GM23338 (cell line): ENCODE data around the gene CDKL4. TPM values are rescaled to one million over a fixed set of nuclear protein-coding genes. Genes with fewer than 3 reads are reported as not detected.
A peak's percentile ranks its signal among the peaks of the same experiment; 100 is the strongest.

Experiments
- ATAC-seq: fragments of 200-7000 bp; cut with Tn5 transposase; 3 replicates; pipeline ENCODE4 v1.9.1; 2020
- DNase-seq: peaks from one replicate; pipeline ENCODE4 v3.0.0-alpha.2; 2015; ENCODE audit warnings: low spot score
- H2AFZ ChIP-seq: fragments of 200-600 bp; sonication (generic); 2 replicates; pipeline ENCODE4 v1.8.0; 2016; ENCODE audit warnings: antibody characterized with exemption, mild to moderate bottlenecking, moderate library complexity
- H3F3A ChIP-seq: fragments of 200-600 bp; sonication (generic); replicated peaks from 2 replicates; pipeline ENCODE4 v1.8.0; 2017; ENCODE audit warnings: antibody characterized with exemption, mixed run types, low read depth
- H3K27ac ChIP-seq: fragments of 200-600 bp; sonication (generic); 2 replicates; pipeline ENCODE4 v1.6.1; 2016; ENCODE audit warnings: low read depth
- H3K27me3 ChIP-seq: fragments of 200-600 bp; sonication (generic); 2 replicates; pipeline ENCODE4 v1.8.0; 2016; ENCODE audit warnings: mild to moderate bottlenecking, mixed run types, moderate library complexity; ENCODE audit not compliant: insufficient read depth
- H3K36me3 ChIP-seq: fragments of 200-600 bp; sonication (generic); 2 replicates; pipeline ENCODE4 v1.8.0; 2016; ENCODE audit warnings: mild to moderate bottlenecking; ENCODE audit not compliant: insufficient read depth
- H3K4me1 ChIP-seq: fragments of 200-600 bp; sonication (generic); 2 replicates; pipeline ENCODE4 v1.8.0; 2016; ENCODE audit warnings: mild to moderate bottlenecking, moderate library complexity; ENCODE audit not compliant: insufficient read depth
- H3K4me2 ChIP-seq: fragments of 200-600 bp; sonication (generic); 2 replicates; pipeline ENCODE4 v1.7.1; 2017; ENCODE audit warnings: mixed run types
- H3K4me3 ChIP-seq: fragments of 200-600 bp; sonication (generic); 2 replicates; pipeline ENCODE4 v1.6.1; 2016; ENCODE audit warnings: mixed run types
- H3K79me2 ChIP-seq: fragments of 200-600 bp; sonication (generic); replicated peaks from 2 replicates; pipeline ENCODE4 v1.8.0; 2017; ENCODE audit warnings: mild to moderate bottlenecking; ENCODE audit not compliant: insufficient read depth
- H3K9me2 ChIP-seq: fragments of 200-600 bp; sonication (generic); 2 replicates; pipeline ENCODE4 v1.8.0; 2017; ENCODE audit not compliant: insufficient read depth
- H4K20me1 ChIP-seq: fragments of 200-600 bp; sonication (generic); replicated peaks from 2 replicates; pipeline ENCODE4 v1.8.0; 2017; ENCODE audit warnings: mild to moderate bottlenecking; ENCODE audit not compliant: insufficient read depth
- H3K27ac Mint-ChIP-seq: 2 replicates; pipeline ENCODE4 v1.8.0; 2020; ENCODE audit warnings: inconsistent platforms, mild to moderate bottlenecking, moderate library complexity, mixed read lengths
- H3K27me3 Mint-ChIP-seq: 3 replicates; pipeline ENCODE4 v1.8.0; 2022; ENCODE audit warnings: low read depth, mild to moderate bottlenecking, moderate library complexity, mixed read lengths, inconsistent platforms; ENCODE audit not compliant: insufficient read depth, poor library complexity
- H3K36me3 Mint-ChIP-seq: 3 replicates; pipeline ENCODE4 v1.8.0; 2021; ENCODE audit warnings: low read depth, mild to moderate bottlenecking, inconsistent platforms, moderate library complexity, mixed read lengths
- H3K4me1 Mint-ChIP-seq: 3 replicates; pipeline ENCODE4 v1.8.0; 2020; ENCODE audit warnings: mild to moderate bottlenecking, inconsistent platforms, mixed read lengths
- H3K4me3 Mint-ChIP-seq: 3 replicates; pipeline ENCODE4 v1.8.0; 2021; ENCODE audit warnings: moderate library complexity, mild to moderate bottlenecking, inconsistent platforms, mixed read lengths
- H3K9me3 Mint-ChIP-seq: 3 replicates; pipeline ENCODE4 v1.8.0; 2020; ENCODE audit warnings: moderate library complexity, mild to moderate bottlenecking, inconsistent platforms, mixed read lengths
- CREB1 ChIP-seq: fragments of 250-450 bp; sonication (Bioruptor Pico); IDR thresholded peaks from 2 replicates; pipeline ENCODE4 v1.5.0; 2020; ENCODE audit warnings: low read depth, mild to moderate bottlenecking, moderate library complexity
- CTCF ChIP-seq, 2 experiments: fragments of 200-600 bp in 1 of 2; sonication (generic) in 1 of 2; conservative IDR thresholded peaks; 2 replicates each; pipeline versions ENCODE4 v1.5.1 to v1.6.1; 2016 to 2017; ENCODE audit warnings: antibody characterized with exemption in 2 of 2, low read depth in 2 of 2, mild to moderate bottlenecking in 2 of 2, moderate library complexity in 1 of 2
- ETS1 ChIP-seq: IDR thresholded peaks from 2 replicates; pipeline ENCODE4 v1.6.1; 2016; ENCODE audit warnings: antibody characterized with exemption
- EZH2 ChIP-seq: fragments of 200-600 bp; sonication (generic); IDR thresholded peaks from one replicate; pipeline ENCODE4 v1.8.0; 2017; ENCODE audit warnings: antibody characterized with exemption, mild to moderate bottlenecking, low read depth; ENCODE audit not compliant: unreplicated experiment
- EZH2phosphoT487 ChIP-seq: fragments of 200-600 bp; sonication (generic); IDR thresholded peaks from one replicate; pipeline ENCODE4 v1.8.1; 2018; ENCODE audit warnings: antibody characterized with exemption; ENCODE audit not compliant: unreplicated experiment
- JUNB ChIP-seq: IDR thresholded peaks from one replicate; pipeline ENCODE4 v1.6.1; 2016; ENCODE audit warnings: antibody characterized with exemption; ENCODE audit not compliant: unreplicated experiment
- NANOG ChIP-seq: IDR thresholded peaks from 2 replicates; pipeline ENCODE4 v1.6.1; 2016; ENCODE audit warnings: antibody characterized with exemption, borderline replicate concordance
- POLR2AphosphoS5 ChIP-seq: IDR thresholded peaks from 2 replicates; pipeline ENCODE4 v1.6.1; 2016; ENCODE audit warnings: antibody characterized with exemption, low read depth
- REST ChIP-seq: IDR thresholded peaks from one replicate; pipeline ENCODE4 v1.6.1; 2018; ENCODE audit warnings: antibody characterized with exemption; ENCODE audit not compliant: unreplicated experiment
- STAT1 ChIP-seq: IDR thresholded peaks from one replicate; pipeline ENCODE4 v1.6.1; 2016; ENCODE audit warnings: antibody characterized with exemption; ENCODE audit not compliant: unreplicated experiment
- ZNF114 ChIP-seq: fragments of 250-450 bp; sonication (Bioruptor Pico); IDR thresholded peaks from 2 replicates; pipeline ENCODE4 v1.5.0; 2020; ENCODE audit warnings: mild to moderate bottlenecking, moderate library complexity
- ZNF331 ChIP-seq: fragments of 250-450 bp; sonication (Bioruptor Pico); IDR thresholded peaks from 2 replicates; pipeline ENCODE4 v1.5.0; 2020; ENCODE audit warnings: low read depth, mild to moderate bottlenecking, moderate library complexity
- ZNF462 ChIP-seq: fragments of 250-450 bp; sonication (Bioruptor Pico); IDR thresholded peaks from 2 replicates; pipeline ENCODE4 v1.5.0; 2020; ENCODE audit warnings: mild to moderate bottlenecking, moderate library complexity
- polyA plus RNA-seq: library from polyadenylated mRNA; unstranded; fragments of >200 nt; fragmentation: Nextera tagmentation; extraction: Ambion mirVana; gene quantifications from 2 replicates; pipeline ENCODE4 v1.2.1, GENCODE V29; 2016
- total RNA-seq: library from RNA; depleted of rRNA; stranded (reverse); fragments of >200 nt; shearing (Covaris generic); gene quantifications from 2 replicates; pipeline ENCODE4 v1.2.3, GENCODE V29; 2014

Gene CDKL4
- total and polyA plus RNA-seq, 2 experiments from 2014 or later: 0.24 TPM; not detected in 1

- H3K4me2 ChIP-seq: no peak overlapping the region
- H4K20me1 ChIP-seq: no peaks in the 10 kb centered on the region
- no peak overlapping the region for H3K4me3 Mint-ChIP-seq
- H3K27me3 ChIP-seq: no peaks in the 10 kb centered on the region
- H3K9me3 Mint-ChIP-seq: no peaks in the 10 kb centered on the region
- TF ChIP-seq CTCF (conservative IDR thresholded peaks at IDR 0.05; ENCODE audit: low read depth in 2 of 2) (no peak), CREB1 (CRISPR knock-in tag) (no peak), STAT1 (no peak), POLR2AphosphoS5 (no peak), REST (no peak), ZNF462 (CRISPR knock-in tag) (no peak), ETS1 (no peak), ZNF114 (CRISPR knock-in tag) (no peak), JUNB (no peak), ZNF331 (CRISPR knock-in tag) (no peak), EZH2 (no peak), EZH2phosphoT487 (no peak), NANOG (no peak)
- H3K27me3 Mint-ChIP-seq: peaks cover 2% of the 10 kb centered on the region
- H3K27ac Mint-ChIP-seq: no peak overlapping the region
- no peaks in the 10 kb centered on the region; the same call in 2 of the 3 replicates for H3K36me3 Mint-ChIP-seq
- H3K79me2 ChIP-seq: no peaks in the 10 kb centered on the region
- H3K9me2 ChIP-seq: 0 out of 2 replicates have a peak, but pooled peaks cover 9% of the 10 kb centered on the region
- no peaks in the 10 kb centered on the region for H3K36me3 ChIP-seq
- 0 out of 2 replicates have a peak overlapping the region, but pooled peaks have one; percentile 74 for H2AFZ ChIP-seq
- DNase-seq (no peak), ATAC-seq (no peak)
- H3K4me3 ChIP-seq: no peak overlapping the region
- H3K27ac ChIP-seq: 0 out of 2 replicates have a peak overlapping the region, but pooled peaks have one; percentile 45
- H3K4me1 ChIP-seq: peaks cover 4% of the 10 kb centered on the region
- no peaks in the 10 kb centered on the region; the same call in 1 of the 3 replicates for H3K4me1 Mint-ChIP-seq
- H3F3A ChIP-seq: no peaks in the 10 kb centered on the region
These were observed 92.8 kb downstream of the CDKL4 start for GRCh38 chr2:39150890-39151497.
